Right renal cortex interstitium (tissue), 3 donors: ENCODE data around the gene TRMT2A. TPM values are rescaled to one million over a fixed set of nuclear protein-coding genes. Genes with fewer than 3 reads are reported as not detected.

Source experiments
- DNase-seq, 3 donors: peaks; one replicate each; pipeline ENCODE4 v3.0.0-alpha.2; 2013; ENCODE audit warnings: low read depth in 3 of 3, low spot score in 2 of 3
- polyA plus RNA-seq, 3 donors: library from polyadenylated mRNA; unstranded; fragments of 120-200 nt; gene quantifications; one replicate each; pipeline ENCODE4 v1.2.1, GENCODE V29; 2013; ENCODE audit not compliant: insufficient read length in 3 of 3

The TRMT2A gene
- polyA plus RNA-seq, 3 donors: 40.9 to 48.2 (median 41.4) TPM

DNA sequence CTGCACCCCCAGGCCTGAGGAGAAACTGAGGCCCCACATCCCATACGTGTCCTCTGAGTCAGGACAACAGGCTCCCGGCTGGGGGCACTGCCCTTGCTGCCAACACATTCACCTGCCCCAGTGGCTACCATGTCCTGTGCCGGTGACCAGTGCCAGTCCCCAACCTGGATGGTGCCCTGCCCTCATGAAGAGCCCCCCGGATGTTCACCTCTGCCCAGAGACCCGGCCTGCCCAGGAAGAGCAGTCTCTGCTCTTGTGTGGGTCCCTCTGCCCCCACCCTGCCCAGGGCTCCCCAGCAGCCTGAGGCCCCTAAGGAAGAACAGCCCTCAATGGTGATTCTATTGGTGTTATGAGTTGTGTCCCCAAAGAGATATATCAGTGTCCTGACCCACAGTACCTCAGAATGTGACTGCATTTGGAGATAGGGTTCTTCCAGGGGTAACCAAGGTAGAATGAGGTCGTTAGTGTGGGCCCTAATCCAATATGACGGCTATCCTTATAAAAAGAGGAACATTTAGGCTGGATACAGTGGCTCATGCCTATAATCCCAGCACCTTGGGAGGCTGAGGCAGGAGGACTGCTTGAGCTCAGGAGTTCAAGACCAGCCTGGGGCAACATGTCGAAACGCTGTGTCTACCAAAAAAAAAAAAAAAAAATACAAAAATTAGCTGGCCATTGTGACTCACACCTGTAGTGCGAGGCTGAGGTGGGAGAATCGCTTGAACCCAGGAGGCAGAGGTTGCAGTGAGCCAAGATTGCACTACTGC lies 50.2 kb downstream of the TRMT2A start:
- DNase-seq: no peak

DNA sequence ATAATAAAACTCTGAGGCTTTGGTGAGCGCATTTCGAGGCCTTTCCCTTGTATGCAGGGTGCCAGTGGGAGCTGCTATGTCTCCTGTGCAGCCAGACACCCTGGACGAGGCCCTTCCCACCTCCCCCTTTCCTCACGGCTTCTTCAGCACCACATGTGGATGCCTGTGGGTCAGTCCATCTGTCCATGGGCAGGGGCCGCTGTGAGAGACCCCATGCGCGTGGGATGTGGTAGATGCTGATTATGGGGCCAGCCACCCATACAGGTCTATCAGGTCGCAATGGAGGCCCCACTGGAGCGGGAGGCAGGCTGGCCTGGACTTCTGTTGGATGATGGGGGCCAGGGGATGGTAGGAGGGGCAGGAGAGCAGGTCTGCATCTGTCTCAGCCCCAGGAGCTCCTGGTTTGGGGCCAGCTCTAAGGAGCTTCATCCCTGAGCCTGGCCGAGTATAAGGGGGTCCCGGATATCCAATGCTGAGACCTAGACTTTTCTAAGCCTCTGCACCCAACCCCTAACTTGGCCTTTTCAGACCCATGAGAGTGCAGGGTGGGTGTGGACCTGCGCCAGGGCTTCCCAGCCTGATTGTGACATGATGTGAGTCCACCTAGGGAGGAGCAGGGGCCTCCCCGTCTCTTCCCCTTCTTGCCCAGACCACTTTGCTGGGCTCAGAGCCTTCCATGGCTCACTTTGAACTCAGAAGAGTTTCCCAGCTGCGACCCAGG lies 51.0 kb downstream of the TRMT2A start:
- DNase-seq: no peak

DNA sequence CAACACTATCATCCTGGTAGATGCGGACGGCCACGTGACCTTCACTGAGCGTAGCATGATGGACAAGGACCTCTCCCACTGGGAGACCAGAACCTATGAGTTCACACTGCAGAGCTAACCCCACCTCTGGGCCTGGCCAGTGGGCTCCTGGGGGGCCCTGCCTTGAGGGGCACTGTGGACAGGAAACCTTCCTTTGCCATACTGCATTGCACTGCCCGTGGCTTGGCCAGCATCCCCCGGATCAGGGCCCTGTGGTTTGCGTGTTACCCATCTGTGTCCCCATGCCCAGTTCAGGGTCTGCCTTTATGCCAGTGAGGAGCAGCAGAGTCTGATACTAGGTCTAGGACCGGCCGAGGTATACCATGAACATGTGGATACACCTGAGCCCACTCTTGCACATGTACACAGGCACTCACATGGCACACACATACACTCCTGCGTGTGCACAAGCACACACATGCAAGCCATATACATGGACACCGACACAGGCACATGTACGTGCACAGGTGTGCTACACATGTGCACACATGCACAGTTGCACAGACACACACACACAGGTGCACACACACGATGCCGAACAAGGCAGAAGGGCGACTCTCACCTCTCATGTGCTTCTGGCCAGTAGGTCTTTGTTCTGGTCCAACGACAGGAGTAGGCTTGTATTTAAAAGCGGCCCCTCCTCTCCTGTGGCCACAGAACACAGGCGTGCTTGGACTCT lies 52.3 kb downstream of the TRMT2A start:
- DNase-seq: no peak

DNA sequence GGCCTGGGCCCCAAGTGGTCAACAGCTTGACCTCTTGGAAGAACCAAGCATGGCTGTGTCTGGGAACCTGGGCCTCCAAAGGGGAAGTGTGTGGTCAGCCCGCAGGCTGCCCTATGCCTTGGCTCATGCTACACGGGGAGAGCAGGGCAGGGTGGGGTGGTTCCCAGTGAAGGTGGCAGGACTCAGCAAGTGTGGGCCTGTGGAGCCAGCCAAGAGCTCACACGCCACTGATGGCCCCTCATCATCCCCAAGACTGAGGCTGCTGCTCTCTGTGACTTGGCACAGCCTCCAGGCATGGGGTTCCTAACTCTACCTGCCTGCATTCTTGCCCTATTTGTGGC lies 52.9 kb downstream of the TRMT2A start:
- DNase-seq: no peak

DNA sequence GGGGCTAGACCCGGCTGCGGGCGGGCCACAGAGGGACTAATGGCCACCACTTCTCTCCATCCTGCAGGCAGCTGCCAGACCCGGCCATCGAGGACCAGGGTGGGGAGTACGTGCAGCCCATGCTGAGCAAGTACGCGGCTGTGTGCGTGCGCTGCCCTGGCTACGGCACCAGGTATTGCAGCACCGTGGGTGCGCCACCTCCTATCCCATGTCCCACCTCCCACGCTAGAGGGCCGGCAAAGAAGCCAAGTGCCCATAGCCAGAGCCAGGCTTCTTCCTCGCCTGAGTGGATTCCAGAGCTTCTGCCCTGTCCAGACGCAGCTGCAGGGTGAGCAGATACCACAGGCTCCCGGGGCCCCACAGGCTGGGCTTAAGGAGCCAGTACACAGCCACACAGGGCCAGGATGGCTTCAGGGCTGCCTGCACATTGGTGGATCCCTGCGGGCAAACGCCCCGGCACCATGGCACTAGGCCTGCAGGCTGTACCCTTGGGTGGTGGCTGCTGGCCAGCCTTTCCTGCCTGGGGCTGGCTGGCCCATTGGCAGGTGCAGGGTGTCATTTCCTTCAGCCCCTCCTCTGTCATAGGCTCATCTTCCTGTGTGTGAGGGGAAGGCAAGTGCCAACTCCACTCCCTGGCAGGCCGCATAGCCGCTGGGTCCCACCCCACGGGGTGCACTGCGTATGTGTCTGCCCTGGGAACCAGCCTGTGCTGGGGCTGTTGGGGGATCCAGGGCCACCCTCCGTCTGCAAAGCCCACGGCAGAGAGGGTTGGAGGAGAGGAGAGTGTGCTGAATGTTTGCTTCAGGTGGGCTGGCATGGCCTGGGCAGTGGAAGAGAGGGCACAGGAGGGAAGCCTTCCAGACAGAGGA lies 53.5 kb downstream of the TRMT2A start:
- DNase-seq: no peak

DNA sequence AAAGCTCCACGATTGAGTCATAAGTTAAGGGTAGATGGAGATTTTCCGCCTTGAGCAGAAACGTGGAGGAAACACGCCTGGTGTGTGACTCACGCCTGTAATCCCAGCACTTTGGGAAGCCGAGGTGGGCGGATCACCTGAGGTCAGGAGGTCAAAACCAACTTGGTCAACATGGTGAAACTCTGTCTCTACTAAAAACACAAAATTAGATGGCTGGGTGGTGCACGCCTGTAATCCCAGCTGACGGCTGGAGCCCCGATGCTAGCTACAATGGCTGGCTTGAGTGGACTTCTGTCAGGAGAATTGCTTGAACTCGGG lies 54.3 kb downstream of the TRMT2A start:
- DNase-seq: no peak

DNA sequence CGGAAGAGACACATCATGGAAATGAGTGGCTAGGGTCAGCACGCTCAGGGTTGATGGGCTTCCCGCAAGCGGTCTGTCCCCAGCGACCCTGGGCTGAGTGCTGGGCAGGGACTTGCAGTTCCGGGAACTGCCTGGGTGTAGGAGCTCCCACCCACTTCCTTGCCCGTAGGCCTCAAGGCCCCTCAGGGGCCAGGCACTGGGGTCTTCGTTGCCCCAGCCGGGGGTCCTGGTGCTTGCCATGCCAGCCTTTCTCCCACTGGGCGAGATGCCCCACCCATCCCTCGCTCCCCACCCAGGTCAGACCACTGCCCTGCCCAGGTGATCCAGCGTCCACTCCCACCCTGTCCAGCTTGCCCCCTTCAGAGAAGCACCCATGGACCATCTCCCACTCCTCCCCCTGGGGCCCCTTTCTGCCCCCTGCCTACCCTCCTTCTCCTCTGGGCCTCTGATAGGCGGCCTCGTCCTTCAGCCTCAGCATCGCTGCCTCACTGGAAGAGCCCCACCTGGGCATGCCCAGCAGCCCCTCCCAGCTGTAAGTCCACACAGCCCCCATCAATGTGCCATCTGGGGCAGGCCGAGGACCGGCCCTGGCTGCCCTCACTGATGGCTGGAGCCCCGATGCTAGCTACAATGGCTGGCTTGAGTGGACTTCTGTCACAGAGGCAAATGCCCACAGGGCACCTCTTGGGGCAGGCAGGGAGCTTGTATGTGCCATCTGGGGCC lies 54.8 kb downstream of the TRMT2A start:
- no peak for DNase-seq

Other genes starting within 250 kb of the TRMT2A start
- gene COMT, start 175.5 kb downstream of the TRMT2A start, polyA plus RNA-seq: 100 to 1,000 TPM in 2 of 3 donors, 10 to 100 TPM in 1; 88.6 to 126 (median 107) TPM
- 10 to 100 TPM; 20.1 to 27.5 (median 20.5) TPM for gene TXNRD2, start 175.4 kb downstream of the TRMT2A start, polyA plus RNA-seq
- 10 to 100 TPM; 16.8 to 19.6 (median 16.9) TPM for gene ARVCF, start 100.4 kb downstream of the TRMT2A start, polyA plus RNA-seq
- gene TANGO2, start 96.1 kb downstream of the TRMT2A start, polyA plus RNA-seq: 10 to 100 TPM in 2 of 3 donors, 1 to 10 TPM in 1; 9.3 to 12.0 (median 10.5) TPM
- gene DGCR8, start 37.0 kb downstream of the TRMT2A start, polyA plus RNA-seq: 10 to 100 TPM; 40.5 to 42.3 (median 42.0) TPM
- gene RANBP1, start 1.1 kb downstream of the TRMT2A start, polyA plus RNA-seq: 100 to 1,000 TPM; 182 to 192 (median 185) TPM
- 10 to 100 TPM; 26.5 to 33.7 (median 27.1) TPM for gene ZDHHC8, start 14.6 kb upstream of the TRMT2A start, polyA plus RNA-seq
- under 1 TPM; 0.47 to 0.71 (median 0.53) TPM for gene CCDC188, start 33.8 kb upstream of the TRMT2A start, polyA plus RNA-seq
- gene RTN4R, start 151.1 kb upstream of the TRMT2A start, polyA plus RNA-seq: 1 to 10 TPM; 3.8 to 4.5 (median 4.1) TPM
- gene DGCR6L, start 202.8 kb upstream of the TRMT2A start, polyA plus RNA-seq: 10 to 100 TPM; 43.8 to 52.2 (median 45.6) TPM